ENCODE measurements around the gene ZNF23. TPM values are rescaled to one million over a fixed set of nuclear protein-coding genes. Genes with fewer than 3 reads are reported as not detected.
A peak's percentile ranks its signal among the peaks of the same experiment; 100 is the strongest.

ZNF23 gene
- total RNA-seq, 1 donor from 2014 or later = 0.43 TPM

DNA sequence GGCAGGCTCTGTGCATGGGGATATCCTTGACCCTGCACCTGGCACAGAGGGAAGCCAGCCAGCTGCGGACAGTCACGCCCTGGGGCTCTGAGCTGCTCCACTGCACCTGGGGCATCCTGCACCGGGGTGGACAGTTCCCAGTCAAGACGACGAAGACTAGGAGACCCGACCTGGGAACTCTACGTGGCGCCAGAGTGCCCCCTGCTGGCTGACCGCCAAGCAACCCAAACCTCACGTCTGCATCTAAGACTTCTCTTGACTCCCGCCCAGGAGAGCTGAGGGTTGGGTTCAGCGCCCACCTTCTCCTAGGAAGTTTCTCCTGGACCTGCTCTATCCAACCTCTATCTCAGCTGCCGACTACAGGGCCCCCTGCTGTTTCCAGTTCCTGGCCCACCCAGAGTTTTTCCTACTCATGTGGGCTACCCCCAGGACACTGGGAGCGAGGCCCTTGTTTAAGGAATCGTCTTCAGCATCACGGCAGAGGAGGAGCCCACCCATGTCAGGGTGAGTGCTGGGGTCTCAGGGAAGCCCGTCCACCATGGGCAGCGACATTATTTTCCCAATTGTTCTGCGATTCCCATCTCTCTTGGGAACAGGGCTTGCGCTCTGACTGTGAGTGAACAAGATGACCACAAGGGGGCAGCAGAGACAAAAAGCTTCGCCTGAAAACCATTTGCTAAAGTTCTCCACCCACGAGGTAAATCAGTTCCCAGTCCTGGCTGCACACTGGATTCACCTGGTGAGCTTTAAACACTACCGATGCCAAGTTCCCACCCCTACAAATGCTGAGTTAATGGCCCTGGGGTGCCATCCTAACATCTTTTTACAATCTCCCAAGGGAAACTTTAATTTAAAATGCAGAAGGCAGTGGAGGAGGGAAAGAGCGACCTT is 49.5 kb downstream of the ZNF23 start:
- TF ChIP-seq, protein P1, sequence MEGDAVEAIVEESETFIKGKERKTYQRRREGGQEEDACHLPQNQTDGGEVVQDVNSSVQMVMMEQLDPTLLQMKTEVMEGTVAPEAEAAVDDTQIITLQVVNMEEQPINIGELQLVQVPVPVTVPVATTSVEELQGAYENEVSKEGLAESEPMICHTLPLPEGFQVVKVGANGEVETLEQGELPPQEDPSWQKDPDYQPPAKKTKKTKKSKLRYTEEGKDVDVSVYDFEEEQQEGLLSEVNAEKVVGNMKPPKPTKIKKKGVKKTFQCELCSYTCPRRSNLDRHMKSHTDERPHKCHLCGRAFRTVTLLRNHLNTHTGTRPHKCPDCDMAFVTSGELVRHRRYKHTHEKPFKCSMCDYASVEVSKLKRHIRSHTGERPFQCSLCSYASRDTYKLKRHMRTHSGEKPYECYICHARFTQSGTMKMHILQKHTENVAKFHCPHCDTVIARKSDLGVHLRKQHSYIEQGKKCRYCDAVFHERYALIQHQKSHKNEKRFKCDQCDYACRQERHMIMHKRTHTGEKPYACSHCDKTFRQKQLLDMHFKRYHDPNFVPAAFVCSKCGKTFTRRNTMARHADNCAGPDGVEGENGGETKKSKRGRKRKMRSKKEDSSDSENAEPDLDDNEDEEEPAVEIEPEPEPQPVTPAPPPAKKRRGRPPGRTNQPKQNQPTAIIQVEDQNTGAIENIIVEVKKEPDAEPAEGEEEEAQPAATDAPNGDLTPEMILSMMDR (IDR thresholded peaks at IDR 0.05) = peak; percentile 62 to 86 (median 80)
- intact Hi-C loops (cut with DNase I) = loop anchor here (1.0 to 5.0 kb wide), 2 partner anchors 87 to 200 kb away; no protein-coding TSS in a partner anchor
- no peak overlapping the region for H3K27ac ChIP-seq
- H3K36me3 ChIP-seq = no peaks in the 10 kb centered on the region
- H3K4me3 ChIP-seq = no peak overlapping the region
- H3K9me3 ChIP-seq = no peaks in the 10 kb centered on the region
- H3K27me3 ChIP-seq = no peaks in the 10 kb centered on the region
- peak in 1 of 2 donors; percentile 69 for DNase-seq (ENCODE audit: low spot score in 2 of 2)
- no peaks in the 10 kb centered on the region for H3K4me1 ChIP-seq

DNA sequence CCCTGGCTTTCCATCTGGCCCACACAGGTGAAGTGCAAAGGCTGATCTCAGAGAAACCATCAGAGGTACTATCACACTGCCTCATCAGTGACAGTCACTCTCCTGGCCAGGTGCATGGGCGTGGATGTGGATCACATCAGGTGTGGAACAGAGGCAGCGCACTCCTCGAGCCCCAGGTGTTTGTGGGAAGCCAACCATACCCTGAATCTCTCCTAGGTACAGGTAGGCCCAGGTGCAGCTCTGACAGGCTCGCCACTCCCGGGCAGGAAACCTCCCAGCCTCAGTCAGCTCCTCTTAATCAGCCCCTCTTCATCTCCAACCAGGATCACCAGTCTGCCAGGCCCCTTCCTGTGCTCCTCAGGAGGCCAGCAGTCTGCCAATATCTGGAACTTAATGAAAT is 51.9 kb downstream of the ZNF23 start:
- no peak for DNase-seq (ENCODE audit: low spot score in 2 of 2)
- no peak overlapping the region for H3K4me3 ChIP-seq
- TF ChIP-seq, protein P1 (IDR thresholded peaks at IDR 0.05) = no peak
- H3K4me1 ChIP-seq = no peaks in the 10 kb centered on the region
- H3K9me3 ChIP-seq = no peaks in the 10 kb centered on the region
- H3K27me3 ChIP-seq = no peaks in the 10 kb centered on the region
- H3K27ac ChIP-seq = no peak overlapping the region
- no peaks in the 10 kb centered on the region for H3K36me3 ChIP-seq
- intact Hi-C loops (cut with DNase I) = loop anchor here (5.0 kb wide), 1 partner anchor 202 kb away; no protein-coding TSS in a partner anchor

DNA sequence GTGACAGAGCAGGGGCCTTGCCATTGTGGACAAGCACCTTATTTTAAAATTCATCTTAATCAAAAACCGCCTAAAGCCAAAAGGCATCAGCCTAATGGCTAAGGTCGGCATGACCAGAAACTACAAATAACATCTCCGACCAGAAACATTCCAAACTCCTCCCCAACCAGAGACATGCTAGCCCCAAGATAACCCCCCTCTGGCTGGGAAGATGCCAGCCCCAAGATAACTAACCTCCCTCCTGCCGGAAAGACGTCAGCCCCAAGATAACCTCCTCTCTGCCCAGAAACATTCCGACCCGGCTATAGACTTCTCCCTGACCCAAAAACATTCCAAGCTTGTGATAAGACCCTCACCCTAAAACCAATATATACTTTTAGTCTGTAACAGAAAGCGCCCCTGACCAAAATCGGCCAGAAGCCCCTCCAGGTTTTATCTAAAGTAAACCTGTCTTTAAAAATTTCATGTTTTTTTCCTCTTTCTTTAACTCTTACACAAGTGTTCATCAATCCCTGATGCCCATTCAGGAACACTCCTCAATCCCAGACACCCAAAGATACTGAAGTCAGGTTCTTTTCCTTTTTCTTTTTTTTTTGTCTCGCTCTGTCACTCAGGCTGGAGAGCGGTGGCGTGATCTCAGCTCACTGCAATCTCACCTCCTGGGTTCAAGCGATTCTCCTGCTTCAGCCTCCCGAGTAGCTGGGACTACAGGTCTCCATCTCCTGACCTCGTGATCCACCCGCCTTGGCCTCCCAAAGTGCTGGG is 52.9 kb downstream of the ZNF23 start:
- Histone ChIP-seq H3K4me3 (no peak overlapping the region), H3K9me3 (no peaks in the 10 kb centered on the region), H3K36me3 (no peaks in the 10 kb centered on the region), H3K4me1 (no peaks in the 10 kb centered on the region), H3K27ac (no peak overlapping the region), H3K27me3 (no peaks in the 10 kb centered on the region)
- TF ChIP-seq, protein P1 (IDR thresholded peaks at IDR 0.05) = no peak
- DNase-seq (ENCODE audit: low spot score in 2 of 2) = no peak
- intact Hi-C loops (cut with DNase I) = no loop called here

DNA sequence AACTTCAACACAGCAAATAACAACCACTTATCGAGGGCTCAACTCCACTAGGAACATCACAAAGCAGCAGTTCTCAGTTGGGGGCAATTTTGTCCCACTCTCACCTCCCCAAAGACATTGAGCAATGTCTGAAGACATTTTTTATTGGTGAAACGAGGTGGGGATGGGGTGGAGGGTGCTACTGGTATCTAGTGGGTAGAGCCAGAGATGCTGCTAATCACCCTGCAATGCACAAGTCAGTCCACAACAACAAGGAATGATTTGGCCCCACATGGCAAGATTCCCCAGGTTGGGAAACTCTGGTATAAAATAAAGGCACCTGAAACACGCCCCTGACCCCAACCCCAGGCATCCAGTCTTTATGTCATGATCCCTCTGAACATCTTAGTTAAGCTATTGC is 53.5 kb downstream of the ZNF23 start:
- no peak overlapping the region for H3K4me3 ChIP-seq
- H3K27ac ChIP-seq = no peak overlapping the region
- no peaks in the 10 kb centered on the region for H3K36me3 ChIP-seq
- TF ChIP-seq, protein P1 (IDR thresholded peaks at IDR 0.05) = no peak
- H3K4me1 ChIP-seq = no peaks in the 10 kb centered on the region
- H3K27me3 ChIP-seq = no peaks in the 10 kb centered on the region
- intact Hi-C loops (cut with DNase I) = no loop called here
- H3K9me3 ChIP-seq = no peaks in the 10 kb centered on the region
- no peak for DNase-seq (ENCODE audit: low spot score in 2 of 2)

DNA sequence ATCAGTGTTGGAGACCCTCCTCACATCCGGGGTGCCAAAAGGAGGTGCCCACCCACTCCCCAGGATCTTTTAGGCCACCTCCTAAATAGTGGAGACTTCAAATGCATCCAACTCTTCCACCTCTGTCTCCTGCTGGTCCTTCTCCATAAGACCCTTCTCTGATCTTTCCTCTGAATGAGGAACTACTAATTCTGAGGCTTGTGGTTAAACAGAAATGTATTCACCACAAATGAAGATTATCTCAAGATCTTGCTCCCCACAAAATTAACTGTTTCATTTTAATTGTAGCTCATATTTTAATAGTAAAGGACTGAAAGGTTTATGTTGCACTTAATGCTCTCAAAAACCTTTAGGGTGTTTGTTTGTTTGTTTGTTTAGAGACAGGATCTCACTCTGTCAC is 54.3 kb downstream of the ZNF23 start:
- no peak overlapping the region for H3K27ac ChIP-seq
- no peaks in the 10 kb centered on the region for H3K36me3 ChIP-seq
- H3K27me3 ChIP-seq = no peaks in the 10 kb centered on the region
- no peak for DNase-seq (ENCODE audit: low spot score in 2 of 2)
- H3K9me3 ChIP-seq = no peaks in the 10 kb centered on the region
- TF ChIP-seq, protein P1 (IDR thresholded peaks at IDR 0.05) = no peak
- intact Hi-C loops (cut with DNase I) = no loop called here
- H3K4me3 ChIP-seq = no peak overlapping the region
- H3K4me1 ChIP-seq = no peaks in the 10 kb centered on the region
